ENCODE measurements around the gene NRBP1.

GRCh38 chr2:27445155-27445554 lies 16.7 kb downstream of the NRBP1 start:
- TF ChIP-seq POLR2A (IDR thresholded peaks at IDR 0.05) (no peak), CTCF (IDR thresholded peaks at IDR 0.05) (no peak)
